Measurements from ENCODE around the gene P2RX7.
"Not testable (repeated sequence)": the region's sequence is repeated elsewhere in the genome, so short reads cannot be mapped to it uniquely, and the experiment has no call there.

Gene P2RX7

GRCh38 chr12:121139286-121139685 is 6.6 kb downstream of the P2RX7 start:
- DNase-seq = no peak

GRCh38 chr12:121142171-121142950 is 9.7 kb downstream of the P2RX7 start:
- DNase-seq = no peak

- DNase-seq = no peak
These were observed 11.8 kb downstream of the P2RX7 start for GRCh38 chr12:121144416-121144914.

- DNase-seq = no peak
These were observed 12.5 kb downstream of the P2RX7 start for GRCh38 chr12:121145221-121145620.

DNA sequence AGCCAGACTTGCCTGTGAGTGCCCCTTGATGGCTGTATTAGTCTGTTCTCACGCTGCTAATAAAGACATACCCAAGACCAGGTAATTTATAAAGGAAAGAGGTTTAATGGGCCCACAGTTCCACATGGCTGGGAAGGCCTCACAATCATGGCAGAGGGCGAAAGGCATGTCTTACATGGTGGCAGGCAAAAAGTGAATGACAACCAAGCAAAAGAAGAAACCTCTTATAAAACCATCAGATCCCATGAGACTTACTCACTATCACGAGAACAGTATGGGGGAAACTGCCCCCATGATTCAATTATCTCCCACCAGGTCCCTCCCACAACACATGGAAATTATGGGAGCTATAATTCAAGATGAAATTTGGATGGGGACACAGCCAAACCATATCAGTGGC is 16.6 kb downstream of the P2RX7 start:
- DNase-seq = not testable (repeated sequence)

DNA sequence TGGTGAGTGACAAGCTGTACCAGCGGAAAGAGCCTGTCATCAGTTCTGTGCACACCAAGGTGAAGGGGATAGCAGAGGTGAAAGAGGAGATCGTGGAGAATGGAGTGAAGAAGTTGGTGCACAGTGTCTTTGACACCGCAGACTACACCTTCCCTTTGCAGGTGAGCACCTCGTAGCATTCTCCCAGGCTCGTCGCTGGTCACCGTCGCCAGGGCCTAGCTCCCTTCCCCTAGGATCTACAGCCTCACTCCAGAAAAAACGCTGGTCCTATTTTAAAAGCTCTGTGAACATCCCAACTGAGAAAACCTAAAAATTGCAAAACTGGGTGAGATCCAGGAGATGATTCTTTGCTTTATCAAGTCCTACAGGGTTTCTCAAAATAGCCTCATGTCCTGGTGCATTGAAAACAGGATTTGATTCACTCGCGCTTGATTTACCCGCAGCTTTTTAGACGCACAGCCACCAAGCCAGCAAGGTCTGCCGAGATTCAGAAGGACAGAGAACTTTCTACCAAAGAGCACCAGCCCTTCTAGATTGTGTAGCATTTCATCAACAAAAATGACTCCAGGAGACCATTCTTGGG is 22.2 kb downstream of the P2RX7 start:
- DNase-seq = no peak

DNA sequence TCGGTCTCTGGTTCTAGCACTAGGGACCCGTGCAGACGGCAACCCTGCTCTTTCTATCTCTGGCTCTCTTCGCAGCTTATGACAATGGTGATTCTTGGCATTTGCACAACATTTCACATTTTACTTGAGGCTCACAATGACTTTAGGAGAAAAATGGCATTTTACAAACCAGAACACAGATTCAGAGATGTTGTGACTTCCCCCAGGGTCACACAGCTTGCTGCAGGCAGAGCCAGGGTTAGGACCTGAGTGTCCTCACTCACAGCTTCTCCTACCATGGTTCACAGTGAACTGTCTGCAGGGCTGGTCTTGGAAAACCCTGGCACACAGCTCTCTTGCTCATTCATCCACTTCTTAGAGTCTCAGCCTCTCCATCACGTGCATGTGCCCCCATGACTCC is 23.7 kb downstream of the P2RX7 start:
- no peak for DNase-seq

DNA sequence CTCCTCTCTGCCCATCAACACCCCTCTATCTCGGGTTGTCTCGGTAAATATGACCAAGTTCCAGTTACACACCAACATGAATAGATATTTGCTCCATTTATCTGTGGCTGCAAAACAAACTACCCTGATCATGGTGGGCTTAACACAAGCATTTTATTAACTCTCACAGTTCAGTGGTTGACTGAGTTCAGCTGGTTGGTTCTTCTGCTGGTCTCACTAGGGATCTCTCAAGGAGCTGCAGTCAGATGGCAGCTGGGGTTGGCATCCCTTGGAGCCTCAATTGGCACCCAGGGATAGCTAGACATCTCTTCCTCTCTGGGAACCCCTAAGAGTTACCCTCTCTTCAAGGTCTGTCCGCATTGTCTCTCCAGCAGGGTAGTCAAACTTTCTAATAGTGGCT is 25.4 kb downstream of the P2RX7 start:
- no peak for DNase-seq

- not testable (repeated sequence) for DNase-seq
These were observed 26.2 kb downstream of the P2RX7 start for GRCh38 chr12:121158728-121159351.

DNA sequence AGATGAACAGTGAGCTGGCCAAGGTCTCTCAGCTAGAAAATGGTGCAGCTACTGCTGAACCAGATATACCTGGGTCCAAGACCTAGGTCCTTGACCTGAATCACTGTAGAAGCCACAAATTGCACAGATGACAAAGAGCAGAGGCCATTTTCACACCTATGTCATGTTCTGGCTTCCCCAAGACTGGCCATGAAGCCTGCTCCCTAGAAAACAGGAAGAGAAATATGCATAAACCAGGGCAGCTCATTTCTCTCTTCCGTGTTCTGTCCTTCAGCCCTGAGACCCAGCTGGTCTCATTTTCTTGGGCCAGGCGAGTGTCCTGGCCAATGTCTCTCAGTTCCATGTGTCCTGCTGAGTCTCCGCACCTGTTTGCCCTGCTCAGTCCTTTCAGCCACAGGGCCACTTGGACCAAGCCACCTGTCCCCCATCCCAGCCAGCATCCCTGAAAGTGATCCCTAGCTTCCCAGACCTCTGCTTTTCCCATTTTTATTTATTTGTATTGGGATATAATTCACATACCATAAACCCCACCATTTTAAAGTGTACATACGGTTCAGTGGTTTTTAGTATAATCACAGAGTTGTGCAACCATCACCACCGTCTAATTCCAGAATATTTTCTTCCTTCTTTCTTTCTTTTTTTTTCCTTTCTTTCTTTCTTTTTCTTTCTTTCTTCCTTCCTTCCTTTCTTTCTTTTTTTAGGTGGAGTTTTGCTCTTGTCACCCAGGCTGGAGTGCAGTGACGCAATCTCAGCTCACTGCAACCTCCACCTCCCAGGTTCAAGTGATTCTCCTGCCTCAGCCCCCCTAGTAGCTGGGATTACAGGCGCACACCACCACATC is 27.0 kb downstream of the P2RX7 start:
- no peak for DNase-seq

DNA sequence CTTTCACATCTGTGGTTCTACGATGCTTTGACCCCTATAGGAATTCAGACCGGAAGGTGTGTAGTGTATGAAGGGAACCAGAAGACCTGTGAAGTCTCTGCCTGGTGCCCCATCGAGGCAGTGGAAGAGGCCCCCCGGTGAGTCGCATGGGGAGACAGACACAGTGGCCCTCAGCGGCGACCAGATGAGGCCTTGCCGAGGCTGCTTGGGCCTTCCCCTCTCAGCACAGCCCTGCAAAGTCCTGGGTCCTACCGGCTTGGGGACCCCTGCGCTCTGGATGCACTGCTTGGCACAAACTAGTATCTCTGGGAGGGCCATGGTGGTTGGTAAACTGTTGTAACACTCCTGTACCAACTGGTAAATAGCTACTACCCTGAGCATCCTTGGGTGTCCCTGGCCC is 29.7 kb downstream of the P2RX7 start:
- no peak for DNase-seq

DNA sequence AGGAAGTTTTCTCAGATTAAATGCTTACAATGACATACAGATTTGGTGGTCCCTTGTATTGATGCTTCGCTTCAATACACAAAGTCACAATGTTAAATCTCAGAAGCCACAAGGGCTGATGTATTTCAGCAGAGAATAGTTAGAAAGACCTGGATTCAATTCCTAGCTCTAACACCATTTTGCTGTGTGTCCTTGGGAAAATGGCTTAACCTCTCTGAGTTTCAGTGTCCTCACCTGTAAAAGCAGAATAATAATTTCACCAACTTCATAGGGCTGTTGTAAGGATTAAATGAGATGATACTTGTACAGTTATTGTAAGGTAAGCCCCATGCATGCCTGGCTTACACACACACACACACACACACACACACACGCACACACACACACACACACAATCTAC is 30.3 kb downstream of the P2RX7 start:
- no peak for DNase-seq

- not testable (repeated sequence) for DNase-seq
These were observed 32.2 kb downstream of the P2RX7 start for GRCh38 chr12:121164839-121165238.

GRCh38 chr12:121165316-121165715 is 32.6 kb downstream of the P2RX7 start:
- no peak for DNase-seq

- DNase-seq = no peak
These were observed 33.7 kb downstream of the P2RX7 start for GRCh38 chr12:121166356-121166755.

DNA sequence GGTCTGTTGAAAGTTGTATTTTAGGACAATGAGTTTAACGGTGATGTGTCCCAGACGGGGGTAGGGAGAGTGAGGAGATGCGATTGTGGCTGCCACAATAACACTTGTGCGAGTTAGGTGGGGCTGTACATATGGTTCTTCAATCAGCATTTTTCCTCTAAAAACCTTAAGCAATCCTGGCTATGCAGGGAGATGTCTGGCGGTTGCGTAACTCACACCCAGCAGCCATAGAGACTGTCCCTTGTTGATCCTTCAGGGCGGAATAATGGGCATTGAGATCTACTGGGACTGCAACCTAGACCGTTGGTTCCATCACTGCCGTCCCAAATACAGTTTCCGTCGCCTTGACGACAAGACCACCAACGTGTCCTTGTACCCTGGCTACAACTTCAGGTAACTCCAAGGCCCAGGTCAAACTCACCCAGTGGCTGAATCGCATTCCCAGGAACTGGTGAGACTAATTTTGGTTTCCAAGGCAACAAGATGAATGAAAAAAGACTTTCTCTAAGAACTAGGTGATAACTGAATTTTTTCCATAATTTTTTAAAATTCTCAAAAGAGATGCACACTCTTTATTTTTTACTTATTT is 34.6 kb downstream of the P2RX7 start:
- no peak for DNase-seq

- no peak for DNase-seq
These were observed 35.3 kb downstream of the P2RX7 start for GRCh38 chr12:121167951-121168350.

DNA sequence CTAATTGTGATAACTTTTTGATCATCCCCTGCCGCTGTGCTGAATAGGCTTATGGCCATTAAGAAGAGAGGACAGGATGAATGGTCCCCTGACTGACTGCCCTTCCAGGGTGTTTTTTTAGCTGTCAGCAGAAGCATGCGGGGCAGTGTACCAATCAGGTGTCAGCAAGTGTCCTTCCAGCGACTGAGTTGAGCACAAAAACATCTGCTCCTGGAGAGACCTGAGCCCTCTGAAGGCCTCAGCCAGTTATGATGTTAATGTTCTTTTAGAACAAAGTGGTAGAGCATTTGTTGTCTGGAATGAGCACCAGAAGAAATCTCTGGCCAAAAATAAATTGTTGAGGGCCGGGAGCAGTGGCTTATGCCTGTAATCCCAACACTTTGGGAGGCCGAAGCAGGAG is 37.5 kb downstream of the P2RX7 start:
- DNase-seq = no peak

- no peak for DNase-seq
These were observed 38.1 kb downstream of the P2RX7 start for GRCh38 chr12:121170611-121171260.

GRCh38 chr12:121172145-121172544 is 39.5 kb downstream of the P2RX7 start:
- DNase-seq = no peak

DNA sequence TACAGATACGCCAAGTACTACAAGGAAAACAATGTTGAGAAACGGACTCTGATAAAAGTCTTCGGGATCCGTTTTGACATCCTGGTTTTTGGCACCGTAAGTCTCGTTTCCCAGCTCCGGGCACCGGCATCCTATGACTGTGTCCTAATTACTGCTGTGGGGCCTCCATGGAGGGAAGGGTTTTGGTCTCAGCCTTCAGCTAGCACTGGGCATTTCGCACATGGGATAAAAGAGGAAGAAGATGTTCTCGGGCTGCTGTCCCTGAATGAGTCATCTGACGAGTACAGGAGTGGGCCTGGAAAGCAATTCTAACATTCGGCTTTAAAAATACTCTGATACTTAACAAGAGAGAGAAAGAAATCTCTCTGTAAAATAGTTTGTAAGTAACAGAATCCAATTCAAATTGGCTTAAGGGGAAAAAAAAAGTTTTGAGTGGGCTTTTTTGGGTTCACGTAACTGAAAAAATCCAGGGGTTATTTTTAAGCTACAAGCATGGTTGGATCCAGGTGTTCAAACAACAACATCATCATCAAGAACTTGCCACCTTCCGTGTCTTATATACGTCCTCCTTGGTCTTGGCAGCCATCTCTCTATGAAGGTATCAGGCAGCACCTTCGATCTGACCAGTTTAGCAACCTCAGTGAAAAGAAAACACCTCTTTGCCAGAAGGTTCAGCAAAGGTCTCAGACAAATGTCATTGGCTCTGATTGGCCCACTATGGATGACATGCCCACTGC is 42.9 kb downstream of the P2RX7 start:
- DNase-seq = no peak
